ENCODE measurements around the gene ADAM30. TPM values are rescaled to one million over a fixed set of nuclear protein-coding genes. Genes with fewer than 3 reads are reported as not detected.

ADAM30 gene
- total RNA-seq, 1 donor from 2014 or later: not detected

DNA sequence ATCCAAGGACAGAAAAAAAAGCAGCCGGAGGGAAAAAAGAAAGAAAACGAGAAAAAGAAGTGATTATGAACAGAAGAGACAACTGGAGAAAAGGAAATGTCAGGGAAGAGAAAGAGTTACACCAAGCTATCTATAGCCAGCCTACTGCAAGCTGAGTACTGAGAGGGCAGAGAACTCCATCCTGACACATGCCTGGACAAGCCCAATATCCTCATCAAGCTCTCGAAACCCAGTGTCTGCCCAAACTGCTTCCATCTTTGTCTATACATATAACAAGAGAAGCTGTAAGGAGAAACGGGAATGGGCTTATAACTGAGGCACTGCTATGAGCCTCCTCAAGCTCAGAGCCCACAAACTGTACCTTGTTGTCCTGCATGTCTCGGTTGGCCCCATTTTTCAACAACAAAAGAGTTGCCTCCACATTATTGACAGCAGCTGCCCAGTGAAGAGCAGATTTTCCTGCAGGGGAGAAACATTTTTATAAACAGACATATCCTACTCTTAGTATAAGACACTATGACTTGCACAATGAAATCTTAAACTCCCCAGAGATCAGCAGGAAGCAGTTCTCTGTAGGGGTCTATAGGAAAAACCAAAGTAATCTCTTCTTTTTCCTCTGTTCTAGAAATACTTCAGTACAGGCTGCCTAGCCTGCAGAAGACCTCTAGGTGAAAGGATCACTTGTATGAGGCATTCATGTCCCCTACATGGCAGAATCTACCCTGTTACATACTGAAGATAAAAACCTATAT lies 21.2 kb upstream of the ADAM30 start:
- Mint-ChIP-seq H3K27ac (peak overlapping the region; percentile 51), H3K4me1 (no peaks in the 10 kb centered on the region), H3K27me3 (no peaks in the 10 kb centered on the region), H3K36me3 (ENCODE audit: low read depth) (peaks cover 100% of the 10 kb centered on the region), H3K4me3 (no peak overlapping the region), H3K9me3 (no peaks in the 10 kb centered on the region)
- DNase-seq (no peak), ATAC-seq (ENCODE audit: low read depth) (no peak)
- POLR2A ChIA-PET: no interaction called here
- intact Hi-C loops (cut with micrococcal nuclease): no loop called here
- TF ChIP-seq, protein P1, sequence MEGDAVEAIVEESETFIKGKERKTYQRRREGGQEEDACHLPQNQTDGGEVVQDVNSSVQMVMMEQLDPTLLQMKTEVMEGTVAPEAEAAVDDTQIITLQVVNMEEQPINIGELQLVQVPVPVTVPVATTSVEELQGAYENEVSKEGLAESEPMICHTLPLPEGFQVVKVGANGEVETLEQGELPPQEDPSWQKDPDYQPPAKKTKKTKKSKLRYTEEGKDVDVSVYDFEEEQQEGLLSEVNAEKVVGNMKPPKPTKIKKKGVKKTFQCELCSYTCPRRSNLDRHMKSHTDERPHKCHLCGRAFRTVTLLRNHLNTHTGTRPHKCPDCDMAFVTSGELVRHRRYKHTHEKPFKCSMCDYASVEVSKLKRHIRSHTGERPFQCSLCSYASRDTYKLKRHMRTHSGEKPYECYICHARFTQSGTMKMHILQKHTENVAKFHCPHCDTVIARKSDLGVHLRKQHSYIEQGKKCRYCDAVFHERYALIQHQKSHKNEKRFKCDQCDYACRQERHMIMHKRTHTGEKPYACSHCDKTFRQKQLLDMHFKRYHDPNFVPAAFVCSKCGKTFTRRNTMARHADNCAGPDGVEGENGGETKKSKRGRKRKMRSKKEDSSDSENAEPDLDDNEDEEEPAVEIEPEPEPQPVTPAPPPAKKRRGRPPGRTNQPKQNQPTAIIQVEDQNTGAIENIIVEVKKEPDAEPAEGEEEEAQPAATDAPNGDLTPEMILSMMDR (IDR thresholded peaks at IDR 0.05): no peak
- CTCF ChIA-PET: no interaction called here

DNA sequence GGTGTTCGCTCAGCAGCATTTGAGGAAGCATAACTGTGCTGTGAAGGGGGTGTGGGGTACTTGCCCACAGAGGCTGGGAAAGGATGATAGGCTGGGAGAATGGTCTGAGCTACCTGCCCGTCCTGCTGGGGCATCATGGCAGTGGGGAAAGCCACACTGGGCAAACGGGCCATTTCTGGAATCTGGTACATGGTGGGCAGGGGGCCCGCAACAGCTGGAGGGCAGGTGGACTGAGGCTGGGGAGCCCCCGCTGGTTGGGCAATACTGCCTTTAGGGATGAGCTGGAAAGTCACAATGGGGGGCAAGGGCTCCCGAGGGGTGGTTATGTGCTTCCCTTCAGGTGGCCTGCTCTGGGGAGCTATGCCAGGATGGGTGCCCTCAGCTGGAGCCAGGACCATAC lies 19.2 kb upstream of the ADAM30 start:
- Mint-ChIP-seq H3K4me3 (no peak overlapping the region), H3K27me3 (no peaks in the 10 kb centered on the region), H3K9me3 (no peaks in the 10 kb centered on the region), H3K4me1 (no peaks in the 10 kb centered on the region), H3K36me3 (ENCODE audit: low read depth) (peaks cover 82% of the 10 kb centered on the region), H3K27ac (no peak overlapping the region)
- ChIA-PET POLR2A (no interaction called here), CTCF (no interaction called here)
- TF ChIP-seq, protein P1 (IDR thresholded peaks at IDR 0.05): no peak
- no peak for ATAC-seq (ENCODE audit: low read depth)
- DNase-seq: no peak
- intact Hi-C loops (cut with micrococcal nuclease): no loop called here

- TF ChIP-seq, protein P1 (IDR thresholded peaks at IDR 0.05): no peak
These were observed 17.8 kb upstream of the ADAM30 start for GRCh38 chr1:119914071-119914470.

DNA sequence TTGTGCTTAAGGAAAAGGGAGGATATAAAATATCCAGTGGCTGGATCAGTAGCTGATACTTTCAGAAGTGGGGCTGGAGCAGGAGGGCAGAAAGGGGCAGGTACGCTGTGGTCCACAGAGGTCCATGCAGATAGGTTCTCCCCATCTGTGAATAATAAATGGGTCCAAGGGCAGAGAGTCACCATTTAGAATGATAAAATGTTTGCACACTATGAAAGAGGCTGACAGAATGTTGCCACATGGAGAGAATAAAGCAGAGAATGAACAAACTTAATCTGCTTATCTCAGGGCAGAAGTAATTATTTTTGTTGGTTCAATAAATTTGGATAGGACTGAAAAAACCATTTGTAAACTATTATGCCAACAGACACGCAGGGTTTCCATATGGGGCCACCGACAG lies 16.6 kb upstream of the ADAM30 start:
- Mint-ChIP-seq H3K4me3 (no peak overlapping the region), H3K27me3 (no peaks in the 10 kb centered on the region), H3K36me3 (ENCODE audit: low read depth) (peaks cover 56% of the 10 kb centered on the region), H3K4me1 (no peaks in the 10 kb centered on the region), H3K27ac (no peak overlapping the region), H3K9me3 (no peaks in the 10 kb centered on the region)
- intact Hi-C loops (cut with micrococcal nuclease): no loop called here
- ChIA-PET CTCF (no interaction called here), POLR2A (no interaction called here)
- ATAC-seq (ENCODE audit: low read depth) (no peak), DNase-seq (no peak)
- TF ChIP-seq, protein P1 (IDR thresholded peaks at IDR 0.05): no peak

More at GRCh38 chr1:119914071-119914470, 17.8 kb upstream of the ADAM30 start:
- Mint-ChIP-seq H3K27ac (no peak overlapping the region), H3K27me3 (no peaks in the 10 kb centered on the region), H3K4me1 (no peaks in the 10 kb centered on the region), H3K36me3 (ENCODE audit: low read depth) (peaks cover 68% of the 10 kb centered on the region), H3K4me3 (no peak overlapping the region), H3K9me3 (no peaks in the 10 kb centered on the region)
- no peak for DNase-seq
- ChIA-PET POLR2A (no interaction called here), CTCF (no interaction called here)
- ATAC-seq (ENCODE audit: low read depth): no peak
- intact Hi-C loops (cut with micrococcal nuclease): no loop called here

DNA sequence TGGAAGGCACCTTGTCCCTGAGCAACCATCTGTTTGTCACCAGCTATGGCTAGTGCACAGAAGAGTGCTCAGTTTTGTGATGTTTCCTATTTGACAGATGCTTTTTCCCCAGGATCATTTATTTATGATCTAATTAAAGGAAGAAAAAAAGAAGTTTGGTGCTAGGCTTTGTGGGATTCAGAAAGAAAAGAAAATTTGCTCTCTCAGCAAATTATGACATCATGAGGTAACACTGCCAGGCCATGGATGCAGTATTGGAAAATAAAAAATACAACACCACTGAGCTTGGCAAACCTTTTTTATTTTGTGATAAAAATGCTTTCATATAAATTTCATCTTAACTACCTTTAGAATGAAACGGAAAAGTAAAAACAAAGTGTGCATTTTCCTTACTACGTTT lies 15.5 kb upstream of the ADAM30 start:
- ChIA-PET POLR2A (no interaction called here), CTCF (no interaction called here)
- Mint-ChIP-seq H3K36me3 (ENCODE audit: low read depth) (peaks cover 45% of the 10 kb centered on the region), H3K27me3 (no peaks in the 10 kb centered on the region), H3K4me3 (no peak overlapping the region), H3K9me3 (no peaks in the 10 kb centered on the region), H3K4me1 (no peaks in the 10 kb centered on the region), H3K27ac (no peak overlapping the region)
- TF ChIP-seq, protein P1 (IDR thresholded peaks at IDR 0.05): no peak
- DNase-seq (no peak), ATAC-seq (ENCODE audit: low read depth) (no peak)
- intact Hi-C loops (cut with micrococcal nuclease): no loop called here

Measured in activated B cell treated with CpG ODN at 0.5 μM for 24 hours (primary cell).